B cell (primary cell): ENCODE measurements around the gene ERC2. TPM values are rescaled to one million over a fixed set of nuclear protein-coding genes. Genes with fewer than 3 reads are reported as not detected.

ENCODE experiments used
- ATAC-seq: fragments of 200-7000 bp; cut with Tn5 transposase; one replicate; pipeline ENCODE4 v1.10.0; 2021; ENCODE audit warnings: low read depth, mild to moderate bottlenecking, moderate number of reproducible peaks, moderate library complexity
- CTCF ChIA-PET: fragments of 350-600 bp; sonication (Branson Sonifier 250); formaldehyde crosslinking; loops from one replicate; lab custom pipeline; 2021; ENCODE audit warnings: antibody characterized with exemption, inconsistent platforms; lab: Charles Lee
- POLR2A ChIA-PET: fragments of 350-600 bp; sonication (Branson Sonifier 250); formaldehyde crosslinking; loops from one replicate; lab custom pipeline; 2021; ENCODE audit warnings: antibody characterized with exemption; lab: Charles Lee
- DNase-seq: peaks from one replicate; pipeline ENCODE4 v3.0.0; 2013
- H2AFZ ChIP-seq: 2 replicates; pipeline ENCODE4 v1.6.1; 2012; ENCODE audit warnings: mild to moderate bottlenecking, low read depth, low read length; ENCODE audit not compliant: insufficient read depth, poor library complexity, severe bottlenecking
- H3K27ac ChIP-seq, 2 donors: 1 replicate in 1 of 2; 2 replicates in 1 of 2; pipeline ENCODE4 v1.5.1; 2012 to 2013; ENCODE audit warnings: low read length in 2 of 2, mild to moderate bottlenecking in 2 of 2, moderate library complexity in 1 of 2
- H3K27me3 ChIP-seq, 4 experiments: fragments of 200-600 bp in 1 of 4; sonication (generic) in 1 of 4; replicated peaks in 1 of 4; 1 replicate in 2 of 4; 2 replicates in 2 of 4; pipeline versions ENCODE4 v1.6.1 to v1.7.0; 2013 to 2016; ENCODE audit warnings: low read length in 3 of 4, mild to moderate bottlenecking in 2 of 4, mixed read lengths in 1 of 4, moderate library complexity in 1 of 4; ENCODE audit not compliant: insufficient read depth in 4 of 4, control insufficient read depth in 3 of 4; ENCODE audit errors: control extremely low read depth in 1 of 4
- H3K36me3 ChIP-seq, 2 experiments: replicated peaks in 1 of 2; 1 replicate in 1 of 2; 2 replicates in 1 of 2; pipeline versions ENCODE4 v1.6.1 to v1.7.1; 2013; ENCODE audit warnings: low read length in 1 of 2; ENCODE audit not compliant: insufficient read depth in 2 of 2, control insufficient read depth in 1 of 2; ENCODE audit errors: control extremely low read depth in 1 of 2, extremely low read depth in 1 of 2
- H3K4me1 ChIP-seq, 2 donors: fragments of 200-600 bp in 1 of 2; sonication (generic) in 1 of 2; 1 replicate in 1 of 2; 2 replicates in 1 of 2; pipeline versions ENCODE4 v1.5.1 to v1.6.1; 2013 to 2017; ENCODE audit warnings: low read length in 2 of 2; ENCODE audit not compliant: control insufficient read depth in 2 of 2, insufficient read depth in 2 of 2
- H3K4me2 ChIP-seq: replicated peaks from 2 replicates; pipeline ENCODE3; 2012; ENCODE audit warnings: mild to moderate bottlenecking, low read depth, low read length; ENCODE audit not compliant: poor library complexity, severe bottlenecking
- H3K4me3 ChIP-seq, 5 experiments: fragments of 200-600 bp in 1 of 5; sonication (generic) in 1 of 5; 1 replicate in 3 of 5; 2 replicates in 2 of 5; pipeline versions ENCODE4 v1.5.1 to v1.7.0; 2011 to 2016; ENCODE audit warnings: low read length in 4 of 5, mild to moderate bottlenecking in 4 of 5, low read depth in 2 of 5, control low read depth in 1 of 5, moderate library complexity in 1 of 5; ENCODE audit not compliant: insufficient read depth in 1 of 5; ENCODE audit errors: control extremely low read depth in 1 of 5, extremely low read depth in 1 of 5
- H3K79me2 ChIP-seq: fragments of 200-600 bp; sonication (generic); one replicate; pipeline ENCODE4 v1.6.0; 2016; ENCODE audit warnings: low read length; ENCODE audit not compliant: control insufficient read depth, insufficient read depth
- H3K9ac ChIP-seq: fragments of 200-600 bp; sonication (generic); 2 replicates; pipeline ENCODE4 v1.6.1; 2017; ENCODE audit warnings: mild to moderate bottlenecking, low read length, moderate library complexity
- H3K9me3 ChIP-seq, 3 donors: one replicate each; pipeline versions ENCODE4 v1.6.1 to v1.7.1; 2013; ENCODE audit warnings: low read length in 2 of 3; ENCODE audit not compliant: control insufficient read depth in 2 of 3, insufficient read depth in 1 of 3; ENCODE audit errors: control extremely low read depth in 1 of 3
- H4K20me1 ChIP-seq: 2 replicates; pipeline ENCODE4 v1.6.0; 2012; ENCODE audit warnings: mild to moderate bottlenecking, low read length; ENCODE audit not compliant: insufficient read depth, control insufficient read depth, poor library complexity, severe bottlenecking
- H3K27ac Mint-ChIP-seq: one replicate; pipeline ENCODE4 v1.8.0; 2021; ENCODE audit warnings: mixed read lengths
- H3K27me3 Mint-ChIP-seq: one replicate; pipeline ENCODE4 v1.8.0; 2021; ENCODE audit warnings: mixed read lengths
- H3K4me1 Mint-ChIP-seq: one replicate; pipeline ENCODE4 v1.8.0; 2021; ENCODE audit warnings: mixed read lengths
- H3K4me3 Mint-ChIP-seq: one replicate; pipeline ENCODE4 v1.8.0; 2021; ENCODE audit warnings: mixed read lengths
- H3K9me3 Mint-ChIP-seq: one replicate; pipeline ENCODE4 v1.8.0; 2022; ENCODE audit warnings: mixed read lengths; ENCODE audit not compliant: insufficient read depth
- CTCF ChIP-seq: fragments of 200-600 bp; IDR thresholded peaks from one replicate; pipeline ENCODE4 v1.8.0; 2022; ENCODE audit warnings: antibody characterized with exemption, mild to moderate bottlenecking
- EZH2 ChIP-seq: IDR thresholded peaks from 2 replicates; pipeline ENCODE4 v1.6.1; 2012; ENCODE audit warnings: borderline replicate concordance, low read depth, mild to moderate bottlenecking, moderate library complexity, low read length; ENCODE audit not compliant: insufficient read depth, poor library complexity, severe bottlenecking
- WGBS: methylation state at CpG from one replicate; pipeline ENCODE4 v1.1.5; 2013; ENCODE audit warnings: missing lambda C conversion rate; ENCODE audit not compliant: insufficient coverage; 5-methylcytosine and 5-hydroxymethylcytosine counted together
- intact Hi-C: fragments of 100-400 bp; cut with micrococcal nuclease; formaldehyde crosslinking; loops from one replicate; pipeline ENCODE4 v1.10.0; 2022
- polyA plus RNA-seq: library from polyadenylated mRNA; depleted of rRNA; stranded (reverse); fragments of >200 nt; gene quantifications from 2 replicates; pipeline ENCODE4 v1.2.3, GENCODE V29; 2012
- total RNA-seq, 2 donors: library from RNA; stranded (reverse); fragments of 120-200 nt in 1 of 2; gene quantifications; 1 replicate in 1 of 2; 2 replicates in 1 of 2; pipeline versions ENCODE4 v1.2.3 to v1.2.4, GENCODE V29; 2013 to 2022

Gene ERC2
- total and polyA plus RNA-seq, 2 donors (not counting 1 experiment from before 2014, with no cell fraction given), result not detected

GRCh38 chr3:55676643-55677042 is 791.6 kb downstream of the ERC2 start:
- CTCF ChIA-PET, result no interaction called here
- WGBS, result 66% methylated on average over 3 of the region's 3 CpGs

GRCh38 chr3:55675478-55675877 is 792.8 kb downstream of the ERC2 start:
- Histone ChIP-seq H3K4me1 (no peaks in the 10 kb centered on the region), H3K4me2 (no peak overlapping the region), H3K9me3 (no peaks in the 10 kb centered on the region), H2AFZ (no peak overlapping the region), H4K20me1 (no peaks in the 10 kb centered on the region), H3K79me2 (no peaks in the 10 kb centered on the region), H3K9ac (no peak overlapping the region), H3K27ac (no peak overlapping the region), H3K36me3 (no peaks in the 10 kb centered on the region), H3K27me3 (no peaks in the 10 kb centered on the region), H3K4me3 (no peak overlapping the region)
- H3K4me1 Mint-ChIP-seq, result peaks cover 1% of the 10 kb centered on the region
- no peaks in the 10 kb centered on the region for H3K9me3 Mint-ChIP-seq
- DNase-seq, result no peak
- ChIA-PET POLR2A (no interaction called here), CTCF (no interaction called here)
- H3K4me3 Mint-ChIP-seq, result no peak overlapping the region
- no peak for TF ChIP-seq EZH2
- TF ChIP-seq CTCF, result no peak
- no peak overlapping the region for H3K27ac Mint-ChIP-seq
- no peak for ATAC-seq
- no CpG with 5 or more reads among the region's 3 CpGs for WGBS
- intact Hi-C loops, result no loop called here
- H3K27me3 Mint-ChIP-seq, result no peaks in the 10 kb centered on the region

More at GRCh38 chr3:55676643-55677042, 791.6 kb downstream of the ERC2 start:
- Histone ChIP-seq H3K79me2 (no peaks in the 10 kb centered on the region), H3K36me3 (no peaks in the 10 kb centered on the region), H3K4me2 (no peak overlapping the region), H3K27ac (no peak overlapping the region), H3K9me3 (no peaks in the 10 kb centered on the region), H3K9ac (no peak overlapping the region), H3K4me3 (no peak overlapping the region), H3K27me3 (no peaks in the 10 kb centered on the region), H4K20me1 (no peaks in the 10 kb centered on the region), H3K4me1 (no peaks in the 10 kb centered on the region), H2AFZ (no peak overlapping the region)
- DNase-seq, result no peak
- Mint-ChIP-seq H3K4me3 (no peak overlapping the region), H3K27me3 (no peaks in the 10 kb centered on the region), H3K27ac (no peak overlapping the region), H3K9me3 (no peaks in the 10 kb centered on the region), H3K4me1 (peaks cover 1% of the 10 kb centered on the region)
- TF ChIP-seq CTCF (no peak), EZH2 (no peak)
- POLR2A ChIA-PET, result no interaction called here
- intact Hi-C loops, result no loop called here
- no peak for ATAC-seq
